HCT116 (cell line): ENCODE measurements around the gene SNX9. TPM values are rescaled to one million over a fixed set of nuclear protein-coding genes. Genes with fewer than 3 reads are reported as not detected.

Source experiments
- ATAC-seq: fragments of 200-7000 bp; cut with Tn5 transposase; 2 replicates; pipeline ENCODE4 v1.9.1; 2020; ENCODE audit warnings: mild to moderate bottlenecking, moderate library complexity
- BruUV-seq: library from RNA; stranded (reverse); fragments of 400-500 nt; replicated peaks from 2 replicates; lab custom pipeline; 2021; lab: Mats Ljungman, UMichigan
- CTCF ChIA-PET: fragments of 300-600 bp; sonication (Branson Sonifier 250); formaldehyde crosslinking; loops from one replicate; lab custom pipeline; 2021; ENCODE audit warnings: antibody characterized with exemption; lab: Charles Lee
- POLR2A ChIA-PET: fragments of 300-600, 350-600 bp; sonication (Branson Sonifier 250); formaldehyde crosslinking; loops from one replicate; lab custom pipeline; 2021; ENCODE audit warnings: antibody characterized with exemption; lab: Charles Lee
- RAD21 ChIA-PET, 2 experiments: fragments of 300-600 bp; sonication (Branson Sonifier 250); formaldehyde crosslinking; loops; one replicate each; lab custom pipeline; 2023; ENCODE audit warnings: low total read pairs in 2 of 2; ENCODE audit not compliant: uncharacterized antibody in 2 of 2, unreplicated experiment in 2 of 2, low non-redundant PET in 1 of 2; lab: Charles Lee
- DNase-seq: peaks from one replicate; pipeline ENCODE4 v3.0.0-alpha.2; 2010; ENCODE audit warnings: low read depth, low spot score
- H2AFZ ChIP-seq: fragments of 200-600 bp; shearing (Covaris generic), sonication (generic); 2 replicates; pipeline ENCODE4 v1.6.1; 2017; ENCODE audit warnings: low read depth, mixed run types, mixed read lengths, antibody characterized with exemption, low read length; ENCODE audit not compliant: poor library complexity, severe bottlenecking
- H3K27ac ChIP-seq: 2 replicates; pipeline ENCODE4 v1.5.1; 2012; ENCODE audit warnings: low read depth, low read length
- H3K27me3 ChIP-seq: fragments of 200-600 bp; sonication (generic); 2 replicates; pipeline ENCODE4 v1.6.1; 2016; ENCODE audit warnings: mixed run types, low read length, mixed read lengths; ENCODE audit not compliant: insufficient read depth
- H3K36me3 ChIP-seq, 2 experiments: fragments of 200-500 bp in 1 of 2; fragments of 200-600 bp in 1 of 2; sonication (Bioruptor generic) in 1 of 2; sonication (generic) in 1 of 2; 2 replicates each; pipeline versions ENCODE4 v1.5.1 to v1.6.1; 2014 to 2016; ENCODE audit warnings: low read length in 2 of 2, inconsistent platforms in 1 of 2, mixed read lengths in 1 of 2, mixed run types in 1 of 2; ENCODE audit not compliant: insufficient read depth in 2 of 2, control insufficient read depth in 1 of 2
- H3K4me1 ChIP-seq, 2 experiments: fragments of 200-600 bp in 1 of 2; sonication (generic) in 1 of 2; 2 replicates each; pipeline versions ENCODE4 v1.5.1 to v1.6.1; 2012 to 2017; ENCODE audit warnings: low read length in 2 of 2, inconsistent platforms in 1 of 2, mild to moderate bottlenecking in 1 of 2, mixed read lengths in 1 of 2, mixed run types in 1 of 2, moderate library complexity in 1 of 2; ENCODE audit not compliant: insufficient read depth in 2 of 2, control insufficient read depth in 1 of 2
- H3K4me2 ChIP-seq: fragments of 200-600 bp; sonication (generic); 2 replicates; pipeline ENCODE4 v1.6.1; 2017; ENCODE audit warnings: mixed run types, low read length, mixed read lengths
- H3K4me3 ChIP-seq, 2 experiments: fragments of 200-600 bp in 1 of 2; sonication (generic) in 1 of 2; replicated peaks in 1 of 2; 2 replicates each; pipeline ENCODE4 v1.5.1; 2011 to 2016; ENCODE audit warnings: low read length in 2 of 2, control low read depth in 1 of 2, low read depth in 1 of 2, mild to moderate bottlenecking in 1 of 2, mixed read lengths in 1 of 2, mixed run types in 1 of 2
- H3K79me2 ChIP-seq: fragments of 200-600 bp; sonication (generic); 2 replicates; pipeline ENCODE4 v1.6.1; 2017; ENCODE audit warnings: mild to moderate bottlenecking, mixed run types, low read length, moderate library complexity, mixed read lengths; ENCODE audit not compliant: insufficient read depth
- H3K9ac ChIP-seq: fragments of 200-600 bp; sonication (generic); 2 replicates; pipeline ENCODE4 v1.6.1; 2016; ENCODE audit warnings: low read length, mixed read lengths
- H3K9me2 ChIP-seq: fragments of 200-600 bp; sonication (generic), shearing (Covaris generic); 2 replicates; pipeline ENCODE4 v1.6.1; 2017; ENCODE audit warnings: mixed run types, mild to moderate bottlenecking, moderate library complexity; ENCODE audit not compliant: insufficient read depth
- H3K9me3 ChIP-seq, 2 experiments: fragments of 200-500 bp in 1 of 2; fragments of 200-600 bp in 1 of 2; sonication (Bioruptor generic) in 1 of 2; sonication (generic) in 1 of 2; 2 replicates each; pipeline ENCODE4 v1.6.1; 2014 to 2017; ENCODE audit warnings: low read length in 2 of 2, mixed read lengths in 2 of 2, inconsistent platforms in 1 of 2, low read depth in 1 of 2, mild to moderate bottlenecking in 1 of 2, mixed run types in 1 of 2, moderate library complexity in 1 of 2; ENCODE audit not compliant: control insufficient read depth in 1 of 2, insufficient read depth in 1 of 2
- H4K20me1 ChIP-seq: fragments of 200-600 bp; sonication (generic), shearing (Covaris generic); 2 replicates; pipeline ENCODE4 v1.6.1; 2017; ENCODE audit warnings: mixed run types, mild to moderate bottlenecking, moderate library complexity; ENCODE audit not compliant: insufficient read depth
- ATF3 ChIP-seq: IDR thresholded peaks from 2 replicates; pipeline ENCODE4 v1.6.1; 2012
- CBX3 ChIP-seq: IDR thresholded peaks from 2 replicates; pipeline ENCODE4 v1.6.1; 2012; ENCODE audit warnings: low read depth
- CEBPB ChIP-seq: IDR thresholded peaks from 2 replicates; pipeline ENCODE4 v1.6.1; 2012; ENCODE audit warnings: low read depth
- EGR1 ChIP-seq: IDR thresholded peaks from 2 replicates; pipeline ENCODE4 v1.6.1; 2012; ENCODE audit warnings: low read depth
- ELF1 ChIP-seq: IDR thresholded peaks from 2 replicates; pipeline ENCODE4 v1.6.1; 2012; ENCODE audit warnings: low read depth, borderline replicate concordance
- EZH2phosphoT487 ChIP-seq: fragments of 200-600 bp; IDR thresholded peaks from 2 replicates; pipeline ENCODE4 v1.6.1; 2018; ENCODE audit warnings: antibody characterized with exemption, borderline replicate concordance
- JUND ChIP-seq: IDR thresholded peaks from 2 replicates; pipeline ENCODE4 v1.6.1; 2012
- POLR2A ChIP-seq: IDR thresholded peaks from 2 replicates; pipeline ENCODE4 v1.7.0; 2011; ENCODE audit warnings: borderline replicate concordance; ENCODE audit not compliant: insufficient read depth, insufficient read length; ENCODE audit errors: extremely low read depth
- POLR2AphosphoS5 ChIP-seq: IDR thresholded peaks from 2 replicates; pipeline ENCODE4 v1.6.1; 2011; ENCODE audit warnings: mild to moderate bottlenecking, low read depth, low read length, moderate library complexity
- SIN3A ChIP-seq: IDR thresholded peaks from 2 replicates; pipeline ENCODE4 v1.6.1; 2012; ENCODE audit warnings: low read depth
- TCF7L2 ChIP-seq: IDR thresholded peaks from 2 replicates; pipeline ENCODE4 v1.7.0; 2011; ENCODE audit warnings: borderline replicate concordance, inconsistent platforms; ENCODE audit not compliant: insufficient read depth, insufficient read length; ENCODE audit errors: extremely low read depth
- YY1 ChIP-seq: IDR thresholded peaks from 2 replicates; pipeline ENCODE4 v1.6.1; 2011; ENCODE audit warnings: low read length, low read depth, moderate library complexity, mild to moderate bottlenecking; ENCODE audit not compliant: insufficient replicate concordance; ENCODE audit errors: extremely low read depth
- intact Hi-C: fragments of 100-400 bp; cut with micrococcal nuclease; formaldehyde crosslinking; loops from 2 replicates; pipeline ENCODE4 v1.10.0; 2022
- total RNA-seq: library from RNA; stranded (reverse); gene quantifications from one replicate; pipeline ENCODE4 v1.2.1, GENCODE V29; 2021; ENCODE audit not compliant: unreplicated experiment
- TF ChIP-seq, protein P1 (sequence below), 3 experiments: fragments of 200-600 bp in 1 of 3; sonication (generic) in 1 of 3; IDR thresholded peaks in 2 of 3; conservative IDR thresholded peaks in 1 of 3; 2 replicates each; pipeline ENCODE4 v1.5.1; 2012 to 2017; ENCODE audit warnings: low read depth in 2 of 3, low read length in 2 of 3, antibody characterized with exemption in 1 of 3, borderline replicate concordance in 1 of 3, control low read depth in 1 of 3, mild to moderate bottlenecking in 1 of 3, mixed read lengths in 1 of 3, mixed run types in 1 of 3, moderate library complexity in 1 of 3; ENCODE audit not compliant: insufficient read depth in 1 of 3

The SNX9 gene
- total RNA-seq, 1 experiment from 2014 or later = 42.5 TPM

DNA sequence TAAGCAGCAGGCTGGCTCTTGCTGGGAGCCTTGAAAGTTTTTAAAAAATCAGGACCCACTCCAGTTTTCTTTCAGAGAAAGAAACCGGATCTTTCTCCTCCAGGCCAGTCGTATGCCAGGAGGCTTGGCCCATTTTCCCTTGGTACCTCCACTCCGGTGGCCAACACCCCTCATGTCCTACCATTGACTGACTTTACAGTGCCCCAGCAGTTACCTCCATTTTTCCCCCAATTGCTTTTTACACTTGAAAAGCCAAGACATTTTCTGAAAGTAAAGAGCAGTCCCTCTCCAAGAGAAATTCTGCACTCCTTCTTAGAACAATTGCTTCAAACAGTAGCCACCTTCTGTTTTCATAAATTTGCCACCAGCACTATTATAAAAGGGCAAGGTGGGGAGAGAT, 47.7 kb upstream of the SNX9 start:
- H3K79me2 ChIP-seq = no peaks in the 10 kb centered on the region
- POLR2A ChIA-PET = no interaction called here
- no peaks in the 10 kb centered on the region for H3K9me2 ChIP-seq
- intact Hi-C loops = no loop called here
- peaks cover 0 to 16% of the 10 kb centered on the region in 2 experiments; a peak in 2 of 4 replicates for H3K4me1 ChIP-seq
- no peak overlapping the region for H2AFZ ChIP-seq
- ATAC-seq (no peak), DNase-seq (no peak)
- TF ChIP-seq, protein P1, sequence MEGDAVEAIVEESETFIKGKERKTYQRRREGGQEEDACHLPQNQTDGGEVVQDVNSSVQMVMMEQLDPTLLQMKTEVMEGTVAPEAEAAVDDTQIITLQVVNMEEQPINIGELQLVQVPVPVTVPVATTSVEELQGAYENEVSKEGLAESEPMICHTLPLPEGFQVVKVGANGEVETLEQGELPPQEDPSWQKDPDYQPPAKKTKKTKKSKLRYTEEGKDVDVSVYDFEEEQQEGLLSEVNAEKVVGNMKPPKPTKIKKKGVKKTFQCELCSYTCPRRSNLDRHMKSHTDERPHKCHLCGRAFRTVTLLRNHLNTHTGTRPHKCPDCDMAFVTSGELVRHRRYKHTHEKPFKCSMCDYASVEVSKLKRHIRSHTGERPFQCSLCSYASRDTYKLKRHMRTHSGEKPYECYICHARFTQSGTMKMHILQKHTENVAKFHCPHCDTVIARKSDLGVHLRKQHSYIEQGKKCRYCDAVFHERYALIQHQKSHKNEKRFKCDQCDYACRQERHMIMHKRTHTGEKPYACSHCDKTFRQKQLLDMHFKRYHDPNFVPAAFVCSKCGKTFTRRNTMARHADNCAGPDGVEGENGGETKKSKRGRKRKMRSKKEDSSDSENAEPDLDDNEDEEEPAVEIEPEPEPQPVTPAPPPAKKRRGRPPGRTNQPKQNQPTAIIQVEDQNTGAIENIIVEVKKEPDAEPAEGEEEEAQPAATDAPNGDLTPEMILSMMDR (IDR thresholded peaks at IDR 0.05 in 2 of 3, conservative IDR thresholded peaks at IDR 0.05 in 1 of 3; ENCODE audit: borderline replicate concordance in 1 of 3, insufficient read depth in 1 of 3, low read depth in 2 of 3, low read length in 2 of 3) = no peak
- TF ChIP-seq ELF1 (no peak), EGR1 (no peak), CEBPB (no peak), POLR2A (no peak)
- H4K20me1 ChIP-seq = no peaks in the 10 kb centered on the region
- no TSS peak for BruUV-seq
- H3K27ac ChIP-seq = no peak overlapping the region
- H3K36me3 ChIP-seq = no peaks in the 10 kb centered on the region
- RAD21 ChIA-PET = no interaction called here
- H3K4me2 ChIP-seq = no peak overlapping the region
- CTCF ChIA-PET = no interaction called here
- H3K27me3 ChIP-seq = no peaks in the 10 kb centered on the region
- H3K9ac ChIP-seq = no peak overlapping the region
- no peaks in the 10 kb centered on the region for H3K9me3 ChIP-seq
- H3K4me3 ChIP-seq = no peak overlapping the region

GRCh38 chr6:157777344-157777743, 45.7 kb upstream of the SNX9 start:
- Histone ChIP-seq H3K4me2 (no peak overlapping the region), H3K4me3 (no peak overlapping the region), H3K27me3 (no peaks in the 10 kb centered on the region), H3K9ac (no peak overlapping the region), H3K36me3 (no peaks in the 10 kb centered on the region), H3K4me1 (peaks cover 0 to 7% of the 10 kb centered on the region in 2 experiments; a peak in 1 of 4 replicates), H3K27ac (no peak overlapping the region), H3K9me2 (no peaks in the 10 kb centered on the region)
- ATAC-seq (no peak), DNase-seq (no peak)
- ChIA-PET CTCF (no interaction called here), RAD21 (no interaction called here)
- BruUV-seq = no TSS peak
- intact Hi-C loops = no loop called here
- no peak for TF ChIP-seq EZH2phosphoT487
- no peak for TF ChIP-seq POLR2AphosphoS5
- TF ChIP-seq YY1 = no peak
- no peak for TF ChIP-seq CBX3
- TF ChIP-seq TCF7L2 = no peak
- no peak for TF ChIP-seq SIN3A
- TF ChIP-seq, protein P1 (IDR thresholded peaks at IDR 0.05 in 2 of 3, conservative IDR thresholded peaks at IDR 0.05 in 1 of 3; ENCODE audit: borderline replicate concordance in 1 of 3, insufficient read depth in 1 of 3, low read depth in 2 of 3, low read length in 2 of 3) = no peak
- TF ChIP-seq JUND = no peak
- no peak for TF ChIP-seq CEBPB
- TF ChIP-seq ATF3 = no peak
- no peak for TF ChIP-seq EGR1
- TF ChIP-seq, all 23 proteins: peak for 0
- Histone ChIP-seq H4K20me1 (no peaks in the 10 kb centered on the region), H3K79me2 (no peaks in the 10 kb centered on the region), H2AFZ (no peak overlapping the region), H3K9me3 (no peaks in the 10 kb centered on the region)
- POLR2A ChIA-PET = no interaction called here
